OCI-LY7 (cell line): ENCODE results near the gene SND1.

ENCODE experiments used
- EZH2phosphoT487 ChIP-seq: fragments of 200-600 bp; sonication (generic); IDR thresholded peaks from 2 replicates; pipeline ENCODE4 v1.6.1; 2018; ENCODE audit warnings: low read depth, borderline replicate concordance, mild to moderate bottlenecking, mixed run types, antibody characterized with exemption, low read length, moderate library complexity, mixed read lengths
- TF ChIP-seq, protein P1 (sequence below): fragments of 200-600 bp; sonication (generic); conservative IDR thresholded peaks from 2 replicates; pipeline ENCODE4 v1.5.1; 2014; ENCODE audit warnings: mild to moderate bottlenecking, antibody characterized with exemption, low read length, moderate library complexity, mixed read lengths

DNA sequence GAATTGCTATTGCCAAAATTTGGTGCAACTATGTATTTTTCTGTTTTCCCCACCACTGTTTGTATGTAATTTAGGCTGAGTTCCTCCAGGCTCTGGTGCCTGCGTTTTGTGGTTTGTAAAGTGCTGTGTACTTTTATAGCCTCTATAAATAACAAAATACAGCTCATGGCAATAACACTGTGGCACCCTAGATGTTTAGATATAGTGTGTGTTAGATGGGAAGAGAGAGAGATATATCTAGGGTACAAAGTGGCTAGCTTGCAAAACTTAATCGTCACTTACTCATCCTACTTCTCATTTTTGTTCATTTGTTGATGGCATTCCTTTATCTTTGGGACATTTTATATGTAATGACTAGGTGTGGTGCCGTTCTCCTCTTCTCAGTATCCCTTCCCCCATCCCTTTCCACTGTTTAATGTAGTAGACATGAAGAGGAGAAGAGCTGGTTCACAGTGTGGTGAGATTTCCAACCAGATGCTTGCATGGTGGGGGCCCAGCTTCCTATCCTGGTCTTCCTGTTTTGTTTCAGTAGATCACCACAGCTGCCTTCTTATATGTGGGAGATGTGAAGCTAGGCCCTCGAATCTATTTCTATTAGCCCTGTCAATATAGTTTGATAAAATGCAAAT lies 115.0 kb downstream of the SND1 start:
- TF ChIP-seq, protein P1, sequence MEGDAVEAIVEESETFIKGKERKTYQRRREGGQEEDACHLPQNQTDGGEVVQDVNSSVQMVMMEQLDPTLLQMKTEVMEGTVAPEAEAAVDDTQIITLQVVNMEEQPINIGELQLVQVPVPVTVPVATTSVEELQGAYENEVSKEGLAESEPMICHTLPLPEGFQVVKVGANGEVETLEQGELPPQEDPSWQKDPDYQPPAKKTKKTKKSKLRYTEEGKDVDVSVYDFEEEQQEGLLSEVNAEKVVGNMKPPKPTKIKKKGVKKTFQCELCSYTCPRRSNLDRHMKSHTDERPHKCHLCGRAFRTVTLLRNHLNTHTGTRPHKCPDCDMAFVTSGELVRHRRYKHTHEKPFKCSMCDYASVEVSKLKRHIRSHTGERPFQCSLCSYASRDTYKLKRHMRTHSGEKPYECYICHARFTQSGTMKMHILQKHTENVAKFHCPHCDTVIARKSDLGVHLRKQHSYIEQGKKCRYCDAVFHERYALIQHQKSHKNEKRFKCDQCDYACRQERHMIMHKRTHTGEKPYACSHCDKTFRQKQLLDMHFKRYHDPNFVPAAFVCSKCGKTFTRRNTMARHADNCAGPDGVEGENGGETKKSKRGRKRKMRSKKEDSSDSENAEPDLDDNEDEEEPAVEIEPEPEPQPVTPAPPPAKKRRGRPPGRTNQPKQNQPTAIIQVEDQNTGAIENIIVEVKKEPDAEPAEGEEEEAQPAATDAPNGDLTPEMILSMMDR, result no peak
- no peak for TF ChIP-seq EZH2phosphoT487
